SIG-M5 treated with dmso at 0.1 percent for 504 hours (cell line): Measurements from ENCODE around the gene TLK2.

ENCODE experiments used
- DNase-seq: peaks from one replicate; lab custom pipeline; 2025; ENCODE audit not compliant: unreplicated experiment; lab: John Stamatoyannopoulos, UW

TLK2 gene

GRCh38 chr17:62627219-62627903 lies 148.7 kb downstream of the TLK2 start, which contains the start of gene MRC2:
Gene MRC2 (plus strand): TSS chr17:62627670. CDS start chr17:62627803, 133 bp downstream.
- DNase-seq = peak; percentile 69

DNA sequence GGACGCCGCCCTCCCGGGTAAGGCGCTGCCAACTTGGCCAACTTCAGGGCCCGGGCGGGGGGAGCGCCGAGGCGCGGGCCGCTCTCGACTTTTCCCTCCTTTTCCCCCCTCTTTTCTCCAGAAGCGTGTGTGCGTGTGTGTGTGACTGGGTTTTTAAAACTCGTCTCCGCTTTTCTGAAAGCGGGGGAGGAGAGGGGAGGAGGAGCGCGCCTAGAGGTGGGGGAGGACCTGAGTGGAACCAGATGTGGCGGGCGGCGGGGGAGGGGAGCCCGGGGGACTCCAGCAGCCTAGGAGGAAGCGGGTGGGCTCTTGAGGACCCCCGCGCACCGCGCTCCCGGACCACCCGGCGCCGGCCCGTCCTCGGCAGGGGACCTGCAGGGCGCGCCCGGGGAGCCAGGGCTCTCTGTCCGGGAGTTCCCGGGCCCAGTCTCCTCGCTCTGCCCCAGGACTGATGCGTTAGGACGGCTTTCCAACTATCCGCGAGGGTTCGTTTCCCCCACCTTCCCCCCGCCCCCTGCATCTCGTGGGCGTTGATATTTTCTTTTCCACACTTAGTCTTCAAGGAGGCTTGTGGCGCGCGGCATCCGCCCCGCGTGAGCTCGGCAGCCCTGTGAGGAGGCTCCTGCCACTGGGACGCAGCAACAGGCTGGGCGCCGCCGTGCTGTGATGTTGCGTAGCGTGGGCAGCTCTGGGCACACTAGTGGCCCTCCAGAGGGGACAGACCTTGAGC lies 149.4 kb downstream of the TLK2 start:
- DNase-seq = peak; percentile 39

- no peak for DNase-seq
These were observed 150.4 kb downstream of the TLK2 start for GRCh38 chr17:62628831-62629555.

- no peak for DNase-seq
These were observed 151.1 kb downstream of the TLK2 start for GRCh38 chr17:62629556-62630364.

GRCh38 chr17:62630365-62631085 lies 151.9 kb downstream of the TLK2 start:
- no peak for DNase-seq

GRCh38 chr17:62631086-62631935 lies 152.7 kb downstream of the TLK2 start:
- DNase-seq = no peak

GRCh38 chr17:62631936-62632924 lies 153.6 kb downstream of the TLK2 start:
- no peak for DNase-seq

DNA sequence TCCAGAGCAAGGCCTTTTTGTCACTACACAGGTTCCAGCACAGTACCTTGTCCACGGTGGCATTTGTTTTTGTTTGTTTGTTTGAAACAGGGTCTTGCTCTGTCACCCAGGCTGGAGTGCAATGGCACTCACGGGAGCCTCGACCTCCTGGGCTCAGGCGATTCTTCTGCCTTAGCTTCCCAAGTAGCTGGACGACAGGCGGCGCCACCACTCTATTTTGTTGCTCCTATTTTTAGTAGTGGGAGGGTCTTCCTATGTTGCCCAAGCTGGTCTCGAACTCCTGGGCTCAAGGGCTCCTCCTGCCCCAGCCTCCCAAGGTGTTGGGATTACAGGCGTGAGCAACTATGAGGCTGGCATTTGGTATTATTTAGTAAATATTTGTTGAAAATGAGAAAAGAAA lies 159.2 kb downstream of the TLK2 start:
- no peak for DNase-seq

DNA sequence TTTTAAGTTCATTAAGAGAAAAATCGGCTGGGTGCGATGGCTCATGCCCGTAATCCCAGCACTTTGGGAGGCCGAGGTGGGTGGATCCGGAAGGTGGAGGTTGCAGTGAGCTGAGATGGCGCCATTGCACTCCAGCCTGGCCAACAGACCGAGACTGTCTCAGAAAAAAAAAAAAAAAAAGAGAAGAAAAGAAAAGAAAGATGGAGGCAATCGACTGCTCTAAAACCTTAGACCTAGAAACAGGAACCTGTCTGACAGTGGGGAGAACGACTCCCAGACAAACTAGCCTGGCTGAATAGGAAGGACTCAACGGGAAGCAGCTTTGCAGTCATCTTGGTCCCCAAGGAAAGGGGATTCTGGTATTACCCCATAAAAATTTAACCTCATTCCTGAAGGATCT lies 162.5 kb downstream of the TLK2 start:
- DNase-seq = peak; percentile 25

- no peak for DNase-seq
These were observed 163.3 kb downstream of the TLK2 start for GRCh38 chr17:62641951-62642350.

DNA sequence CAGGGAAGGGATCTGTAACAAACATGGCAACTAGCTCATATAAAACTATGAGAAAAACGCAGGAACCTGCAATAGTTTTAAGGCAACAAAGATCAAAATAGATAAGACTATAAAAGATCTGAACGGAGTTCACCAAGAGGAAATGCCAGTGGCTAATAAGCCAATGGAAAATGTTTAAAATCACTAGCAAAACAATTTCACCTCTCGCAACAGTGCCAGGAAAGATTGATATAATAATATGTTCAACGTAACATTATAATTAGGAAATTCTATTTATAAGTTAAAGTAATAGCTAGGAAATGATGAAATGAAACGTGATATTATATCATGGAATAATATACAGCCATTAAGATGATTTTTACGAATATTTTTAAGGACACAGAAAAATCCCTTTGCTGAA lies 164.9 kb downstream of the TLK2 start:
- DNase-seq = no peak

- no peak for DNase-seq
These were observed 166.0 kb downstream of the TLK2 start for GRCh38 chr17:62644487-62645173.

DNA sequence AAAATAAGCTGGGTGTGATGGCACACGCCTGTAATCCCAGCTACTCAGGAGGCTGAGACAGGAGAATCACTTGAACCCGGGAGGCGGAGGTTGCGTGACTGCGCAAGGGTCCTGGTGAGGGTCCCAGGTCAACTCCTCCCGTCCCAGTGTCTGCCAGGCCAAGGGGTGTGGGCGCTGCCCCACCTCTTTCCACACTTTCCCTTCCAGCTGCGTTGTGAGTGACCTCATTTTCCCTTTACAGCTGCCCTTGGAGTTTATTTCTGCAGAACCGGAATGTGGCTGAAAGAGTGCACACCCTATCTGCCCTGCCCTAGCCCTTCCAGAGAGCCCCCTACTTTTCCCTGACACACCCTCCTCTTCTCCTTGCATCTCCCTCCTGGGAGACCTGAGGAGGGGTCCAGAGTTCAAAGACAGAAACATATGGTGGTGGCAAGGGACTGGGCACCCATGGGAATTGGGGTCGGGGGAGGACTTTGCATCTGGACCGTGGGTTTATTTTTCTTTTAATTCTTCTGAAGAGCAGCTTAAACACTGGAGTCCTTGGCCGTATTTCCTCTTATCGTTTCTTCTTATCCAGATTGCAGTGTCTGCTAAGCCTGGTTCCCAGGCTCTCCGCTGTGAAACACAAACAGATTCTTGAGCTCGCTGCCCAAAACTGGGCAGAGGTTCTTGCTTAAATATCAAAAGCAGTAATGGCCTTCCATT lies 169.8 kb downstream of the TLK2 start:
- DNase-seq = no peak

DNA sequence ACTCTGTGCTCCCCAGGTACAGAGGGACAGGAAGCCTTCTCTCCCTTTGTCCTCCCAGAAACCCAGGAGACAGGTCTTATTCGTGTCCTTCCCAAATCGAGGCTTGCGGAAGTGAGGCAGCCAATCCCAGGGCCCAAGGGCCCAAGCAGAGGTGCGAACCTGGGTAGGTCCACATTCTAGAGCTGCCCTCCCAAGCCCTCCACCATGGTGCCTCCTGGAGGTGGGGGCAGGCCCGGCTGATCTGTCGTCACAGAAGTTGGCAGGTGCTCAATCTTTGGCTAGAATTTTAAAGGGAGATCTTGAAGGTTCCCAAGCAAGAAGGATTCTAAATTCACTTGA lies 170.3 kb downstream of the TLK2 start:
- DNase-seq = no peak

GRCh38 chr17:62649570-62649969 lies 170.9 kb downstream of the TLK2 start:
- no peak for DNase-seq

DNA sequence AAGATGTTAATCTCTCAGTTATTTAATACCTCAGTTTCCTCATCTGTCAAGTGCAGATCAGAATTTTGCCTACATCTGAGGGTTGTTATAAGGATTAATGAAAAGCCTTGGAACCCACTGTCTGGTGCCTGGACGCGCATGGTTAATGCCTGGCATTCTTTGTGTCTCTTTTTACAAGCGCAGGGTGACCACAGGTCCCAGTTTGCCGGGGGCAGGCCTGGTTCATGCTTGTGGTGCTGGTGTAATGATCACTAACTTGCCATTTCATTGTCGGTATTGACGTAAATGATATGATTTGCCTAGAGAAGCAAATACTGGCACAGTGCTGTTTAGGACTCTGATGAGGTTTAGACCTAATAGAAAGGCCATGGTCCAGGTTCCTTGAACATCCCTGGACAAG lies 172.0 kb downstream of the TLK2 start:
- no peak for DNase-seq
